ENCODE measurements around the gene KLHDC7A.

- TF ChIP-seq, protein P1, sequence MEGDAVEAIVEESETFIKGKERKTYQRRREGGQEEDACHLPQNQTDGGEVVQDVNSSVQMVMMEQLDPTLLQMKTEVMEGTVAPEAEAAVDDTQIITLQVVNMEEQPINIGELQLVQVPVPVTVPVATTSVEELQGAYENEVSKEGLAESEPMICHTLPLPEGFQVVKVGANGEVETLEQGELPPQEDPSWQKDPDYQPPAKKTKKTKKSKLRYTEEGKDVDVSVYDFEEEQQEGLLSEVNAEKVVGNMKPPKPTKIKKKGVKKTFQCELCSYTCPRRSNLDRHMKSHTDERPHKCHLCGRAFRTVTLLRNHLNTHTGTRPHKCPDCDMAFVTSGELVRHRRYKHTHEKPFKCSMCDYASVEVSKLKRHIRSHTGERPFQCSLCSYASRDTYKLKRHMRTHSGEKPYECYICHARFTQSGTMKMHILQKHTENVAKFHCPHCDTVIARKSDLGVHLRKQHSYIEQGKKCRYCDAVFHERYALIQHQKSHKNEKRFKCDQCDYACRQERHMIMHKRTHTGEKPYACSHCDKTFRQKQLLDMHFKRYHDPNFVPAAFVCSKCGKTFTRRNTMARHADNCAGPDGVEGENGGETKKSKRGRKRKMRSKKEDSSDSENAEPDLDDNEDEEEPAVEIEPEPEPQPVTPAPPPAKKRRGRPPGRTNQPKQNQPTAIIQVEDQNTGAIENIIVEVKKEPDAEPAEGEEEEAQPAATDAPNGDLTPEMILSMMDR (IDR thresholded peaks at IDR 0.05; ENCODE audit: insufficient read depth, low read length), result no peak
- no peak for TF ChIP-seq POLR2AphosphoS5 (IDR thresholded peaks at IDR 0.05; ENCODE audit: low read depth)
- TF ChIP-seq GABPA (IDR thresholded peaks at IDR 0.05; ENCODE audit: low read depth), result no peak
These were observed 16.1 kb upstream of the KLHDC7A start for GRCh38 chr1:18464665-18465050.
